HG02759 (cell line): ENCODE results near the gene DERL2.

Source experiments
- ATAC-seq: cut with Tn5 transposase; IDR thresholded peaks from one replicate; pipeline ENCODE4 v1.9.1; 2021; ENCODE audit warnings: mild to moderate bottlenecking, moderate library complexity; ENCODE audit not compliant: unreplicated experiment

Gene DERL2

GRCh38 chr17:5502552-5502951 lies 16.6 kb upstream of the DERL2 start:
- ATAC-seq = no peak

- ATAC-seq = no peak
Measured at GRCh38 chr17:5501685-5502084, 15.7 kb upstream of the DERL2 start.

GRCh38 chr17:5500589-5501391 lies 14.8 kb upstream of the DERL2 start:
- peak; percentile 68 for ATAC-seq

GRCh38 chr17:5500247-5500588 lies 14.2 kb upstream of the DERL2 start:
- no peak for ATAC-seq

GRCh38 chr17:5499476-5500231 lies 13.7 kb upstream of the DERL2 start:
- no peak for ATAC-seq

- ATAC-seq = no peak
Measured at GRCh38 chr17:5492970-5493369, 7.0 kb upstream of the DERL2 start.

GRCh38 chr17:5488752-5489151 lies 2.8 kb upstream of the DERL2 start:
- no peak for ATAC-seq

- ATAC-seq = peak; percentile 85
Measured at GRCh38 chr17:5486206-5487124, 487 bp upstream of the DERL2 start, which contains the start of gene MIS12. Gene MIS12 (plus strand): TSS chr17:5486566. CDS start chr17:5488863, 2,297 bp downstream.

- ATAC-seq = no peak
Measured at GRCh38 chr17:5481451-5481850, 4.5 kb downstream of the DERL2 start.

- ATAC-seq = no peak
Measured at GRCh38 chr17:5480962-5481361, 5.0 kb downstream of the DERL2 start.

GRCh38 chr17:5478992-5479391 lies 7.0 kb downstream of the DERL2 start:
- ATAC-seq = no peak

- no peak for ATAC-seq
Measured at GRCh38 chr17:5473906-5474305, 12.1 kb downstream of the DERL2 start.

- ATAC-seq = no peak
Measured at GRCh38 chr17:5472511-5472910, 13.5 kb downstream of the DERL2 start.

GRCh38 chr17:5468075-5468473 lies 17.9 kb downstream of the DERL2 start:
- ATAC-seq = peak; percentile 11

- ATAC-seq = no peak
Measured at GRCh38 chr17:5467416-5467815, 18.6 kb downstream of the DERL2 start.

- ATAC-seq = no peak
Measured at GRCh38 chr17:5466295-5466694, 19.7 kb downstream of the DERL2 start.

GRCh38 chr17:5464717-5465507 lies 21.1 kb downstream of the DERL2 start:
- no peak for ATAC-seq

GRCh38 chr17:5446786-5447185 lies 39.2 kb downstream of the DERL2 start:
- no peak for ATAC-seq

GRCh38 chr17:5444209-5444608 lies 41.8 kb downstream of the DERL2 start:
- ATAC-seq = no peak

- no peak for ATAC-seq
Measured at GRCh38 chr17:5443728-5444127, 42.2 kb downstream of the DERL2 start.

- no peak for ATAC-seq
Measured at GRCh38 chr17:5439446-5439764, 46.6 kb downstream of the DERL2 start.
